ENCODE measurements around the gene ITGB5.

GRCh38 chr3:124923833-124924232 is 36.7 kb upstream of the ITGB5 start:
- TF ChIP-seq, protein P1, sequence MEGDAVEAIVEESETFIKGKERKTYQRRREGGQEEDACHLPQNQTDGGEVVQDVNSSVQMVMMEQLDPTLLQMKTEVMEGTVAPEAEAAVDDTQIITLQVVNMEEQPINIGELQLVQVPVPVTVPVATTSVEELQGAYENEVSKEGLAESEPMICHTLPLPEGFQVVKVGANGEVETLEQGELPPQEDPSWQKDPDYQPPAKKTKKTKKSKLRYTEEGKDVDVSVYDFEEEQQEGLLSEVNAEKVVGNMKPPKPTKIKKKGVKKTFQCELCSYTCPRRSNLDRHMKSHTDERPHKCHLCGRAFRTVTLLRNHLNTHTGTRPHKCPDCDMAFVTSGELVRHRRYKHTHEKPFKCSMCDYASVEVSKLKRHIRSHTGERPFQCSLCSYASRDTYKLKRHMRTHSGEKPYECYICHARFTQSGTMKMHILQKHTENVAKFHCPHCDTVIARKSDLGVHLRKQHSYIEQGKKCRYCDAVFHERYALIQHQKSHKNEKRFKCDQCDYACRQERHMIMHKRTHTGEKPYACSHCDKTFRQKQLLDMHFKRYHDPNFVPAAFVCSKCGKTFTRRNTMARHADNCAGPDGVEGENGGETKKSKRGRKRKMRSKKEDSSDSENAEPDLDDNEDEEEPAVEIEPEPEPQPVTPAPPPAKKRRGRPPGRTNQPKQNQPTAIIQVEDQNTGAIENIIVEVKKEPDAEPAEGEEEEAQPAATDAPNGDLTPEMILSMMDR (IDR thresholded peaks at IDR 0.05; ENCODE audit: low read depth, low read length): no peak
- TF ChIP-seq POLR2A (IDR thresholded peaks at IDR 0.05; ENCODE audit: extremely low read depth, insufficient read length): no peak
- TF ChIP-seq MYC (IDR thresholded peaks at IDR 0.05; ENCODE audit: low read depth, low read length): no peak
